NCI-H128 (cell line): Measurements from ENCODE around the gene LIMS2.

Source experiments
- DNase-seq: peaks from one replicate; lab custom pipeline; 2025; ENCODE audit not compliant: unreplicated experiment; lab: John Stamatoyannopoulos, UW

The LIMS2 gene, protein sequence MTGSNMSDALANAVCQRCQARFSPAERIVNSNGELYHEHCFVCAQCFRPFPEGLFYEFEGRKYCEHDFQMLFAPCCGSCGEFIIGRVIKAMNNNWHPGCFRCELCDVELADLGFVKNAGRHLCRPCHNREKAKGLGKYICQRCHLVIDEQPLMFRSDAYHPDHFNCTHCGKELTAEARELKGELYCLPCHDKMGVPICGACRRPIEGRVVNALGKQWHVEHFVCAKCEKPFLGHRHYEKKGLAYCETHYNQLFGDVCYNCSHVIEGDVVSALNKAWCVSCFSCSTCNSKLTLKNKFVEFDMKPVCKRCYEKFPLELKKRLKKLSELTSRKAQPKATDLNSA

DNA sequence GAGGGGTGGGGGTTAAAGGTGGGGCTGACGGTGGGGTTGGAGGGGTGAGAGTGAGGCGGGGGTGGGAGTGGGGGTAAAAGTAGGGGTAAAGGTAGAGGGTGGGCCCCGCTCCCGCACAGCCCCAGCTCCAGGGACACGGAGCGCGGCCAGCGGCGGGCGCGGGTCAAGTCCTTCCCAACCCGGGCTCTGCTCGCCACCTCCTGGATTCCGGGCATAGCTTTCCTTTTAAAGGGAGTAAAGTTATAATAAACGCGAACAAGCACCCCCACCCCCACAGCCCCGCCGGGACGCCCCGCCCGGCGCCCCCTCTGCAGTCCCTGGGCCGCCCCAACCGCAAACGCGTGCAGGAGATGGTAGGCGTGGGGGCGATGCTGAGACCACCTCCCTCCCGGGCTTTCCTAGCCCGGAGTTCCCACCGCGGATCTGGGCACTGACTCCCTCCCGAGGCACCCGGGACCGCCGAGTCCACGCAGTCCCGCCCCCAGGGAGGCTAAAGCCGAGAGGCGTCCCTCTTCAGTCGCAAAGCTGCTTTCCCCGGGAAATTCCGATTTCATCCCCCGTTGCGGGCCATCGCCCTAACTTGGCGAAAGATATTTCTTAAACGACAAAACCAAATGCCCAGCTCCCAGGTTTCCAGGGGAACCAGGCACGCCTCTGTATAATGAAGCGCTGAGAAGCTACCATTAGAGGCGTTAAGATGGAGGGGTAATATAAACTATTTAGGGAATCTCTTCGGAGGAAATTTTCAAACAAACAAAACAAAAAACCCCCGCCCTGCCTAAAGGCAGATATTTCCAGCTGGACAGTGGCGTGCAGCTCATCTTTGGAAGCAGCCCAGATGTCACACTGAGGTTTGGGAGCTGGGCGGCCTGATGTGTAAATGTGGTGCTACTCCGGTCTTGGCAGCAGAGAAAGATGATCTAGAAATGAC is at the start of gene LIMS2:
TSS of gene LIMS2 (minus strand) at position 200 of the 931 bp plus-strand sequence. CDS start 506 bp downstream, outside the sequence.
- no peak for DNase-seq

DNA sequence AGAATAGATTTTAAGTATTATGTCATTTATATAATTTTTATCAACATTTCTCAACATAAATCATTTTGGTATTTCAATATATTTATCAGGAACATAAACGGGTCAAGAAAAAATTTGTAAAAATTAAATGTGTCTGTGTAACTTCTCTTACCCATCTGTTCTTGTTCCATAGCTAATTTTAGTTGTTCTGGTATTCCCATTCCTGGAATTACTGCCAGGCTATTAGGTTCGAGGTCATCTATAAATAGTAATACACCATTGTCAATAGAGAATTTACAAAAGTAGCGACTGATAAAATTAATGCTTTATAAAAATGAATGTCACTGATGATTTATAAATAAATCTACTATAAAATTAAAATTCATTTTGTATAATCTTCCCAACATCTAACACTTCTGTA is 47.5 kb upstream of the LIMS2 start:
- no peak for DNase-seq

DNA sequence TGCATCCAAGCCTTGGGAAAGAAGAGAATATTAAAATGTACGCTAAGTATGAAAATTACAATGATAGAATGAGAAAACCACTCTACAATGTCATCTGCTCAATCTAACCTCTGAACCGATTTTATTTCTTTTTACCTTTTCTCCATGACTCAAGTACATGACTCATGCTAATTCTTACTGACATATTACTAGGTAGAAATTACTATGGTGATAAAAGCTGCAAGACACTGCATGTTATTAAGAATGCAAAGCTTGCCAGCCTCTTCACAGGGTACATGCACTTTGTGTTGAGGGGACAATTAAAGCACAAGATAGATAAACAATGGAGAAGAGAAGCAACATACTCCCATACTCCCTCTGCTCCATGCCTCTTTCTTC is 46.6 kb upstream of the LIMS2 start:
- DNase-seq, result no peak

DNA sequence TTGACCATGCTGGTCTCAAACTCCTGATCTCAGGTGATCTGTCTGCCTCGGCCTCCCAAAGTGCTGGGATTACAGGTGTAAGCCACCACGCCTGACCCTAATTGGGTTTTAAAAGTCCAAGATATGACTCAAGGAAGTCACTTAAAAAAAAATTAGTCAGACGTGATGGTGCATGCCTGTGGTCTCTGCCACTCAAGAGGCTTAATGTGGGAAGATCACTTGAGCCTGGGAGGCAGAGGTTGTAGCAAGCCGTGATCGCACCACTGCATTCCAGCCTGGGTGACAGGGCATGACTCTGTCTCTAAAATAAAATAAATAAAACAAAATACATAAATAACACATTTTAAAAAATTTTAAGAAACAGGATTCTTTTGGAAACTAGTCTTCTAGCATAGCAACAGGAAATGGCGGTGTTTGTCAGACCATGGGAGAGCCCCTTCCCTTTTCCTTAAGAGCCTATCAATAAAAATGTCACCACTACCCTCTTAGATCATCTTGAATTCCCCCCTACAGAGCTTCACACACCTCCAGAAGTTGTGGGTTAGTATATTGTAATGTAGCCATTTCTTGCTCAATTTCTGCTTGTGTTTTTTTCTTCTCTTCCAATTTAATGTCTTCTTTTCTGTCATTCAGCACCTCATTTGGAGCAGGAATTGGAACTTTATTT is 46.1 kb upstream of the LIMS2 start:
- DNase-seq, result no peak

DNA sequence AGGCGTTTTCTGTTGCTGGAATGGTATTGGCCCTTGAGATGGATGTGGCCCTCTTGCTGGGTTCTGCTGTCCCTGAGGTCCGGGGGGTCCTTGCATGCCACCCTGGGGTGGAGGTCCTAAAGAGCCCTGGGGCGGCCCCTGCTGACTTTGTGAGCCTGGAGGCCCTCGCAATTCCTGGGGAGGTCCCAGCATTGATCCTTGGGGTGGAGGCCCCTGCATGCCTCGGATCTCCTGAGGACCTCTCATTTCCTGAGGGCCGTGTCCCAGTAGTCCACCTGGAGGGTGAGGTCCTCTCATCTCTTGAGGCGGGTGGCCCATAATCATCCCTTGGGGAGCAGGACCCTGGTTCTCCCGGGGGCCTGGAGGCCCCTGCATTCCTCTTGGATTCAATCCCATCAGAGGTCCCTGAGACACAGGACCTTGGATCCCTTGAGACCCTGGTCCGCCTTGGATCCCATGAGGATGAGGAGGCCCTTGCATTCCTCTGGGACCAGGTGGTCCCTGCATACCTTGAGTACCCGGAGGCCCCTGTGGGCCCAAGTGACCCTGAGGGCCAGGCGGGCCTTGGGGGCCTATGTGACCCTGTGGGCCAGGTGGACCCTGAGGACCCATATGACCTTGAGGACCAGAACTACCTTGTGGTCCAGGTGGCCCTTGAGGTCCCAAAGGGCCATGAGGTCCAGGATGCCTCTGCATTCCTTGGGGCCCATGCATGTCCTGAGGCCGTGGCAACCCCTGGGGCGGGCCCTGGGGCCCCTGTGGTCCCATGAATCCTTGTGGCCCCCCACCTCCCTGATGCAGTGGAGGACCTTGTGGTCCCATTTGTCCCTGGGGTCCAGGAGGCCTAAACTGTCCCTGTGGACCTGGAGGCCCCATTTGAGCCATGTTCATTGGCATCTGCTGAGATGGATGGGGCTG is 44.2 kb upstream of the LIMS2 start:
- DNase-seq, result no peak

DNA sequence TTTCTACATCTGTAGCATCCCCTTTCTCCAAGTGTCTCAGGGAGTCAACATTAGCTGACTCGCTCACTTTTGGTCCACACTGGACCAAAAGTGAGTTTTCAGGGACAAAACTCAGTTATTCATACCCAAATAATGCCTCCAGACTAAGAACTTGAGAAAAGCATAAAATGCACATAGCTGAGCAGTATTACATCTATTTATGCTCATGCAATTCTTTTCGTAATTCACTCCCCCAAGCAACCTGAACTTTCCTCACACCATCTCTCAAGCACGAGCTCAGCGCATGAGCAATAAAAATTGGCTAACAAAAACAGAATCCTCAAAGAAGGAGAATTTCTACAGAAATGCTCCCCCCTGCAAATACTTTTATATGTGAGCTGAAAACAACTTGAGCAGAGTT is 42.9 kb upstream of the LIMS2 start:
- no peak for DNase-seq

DNA sequence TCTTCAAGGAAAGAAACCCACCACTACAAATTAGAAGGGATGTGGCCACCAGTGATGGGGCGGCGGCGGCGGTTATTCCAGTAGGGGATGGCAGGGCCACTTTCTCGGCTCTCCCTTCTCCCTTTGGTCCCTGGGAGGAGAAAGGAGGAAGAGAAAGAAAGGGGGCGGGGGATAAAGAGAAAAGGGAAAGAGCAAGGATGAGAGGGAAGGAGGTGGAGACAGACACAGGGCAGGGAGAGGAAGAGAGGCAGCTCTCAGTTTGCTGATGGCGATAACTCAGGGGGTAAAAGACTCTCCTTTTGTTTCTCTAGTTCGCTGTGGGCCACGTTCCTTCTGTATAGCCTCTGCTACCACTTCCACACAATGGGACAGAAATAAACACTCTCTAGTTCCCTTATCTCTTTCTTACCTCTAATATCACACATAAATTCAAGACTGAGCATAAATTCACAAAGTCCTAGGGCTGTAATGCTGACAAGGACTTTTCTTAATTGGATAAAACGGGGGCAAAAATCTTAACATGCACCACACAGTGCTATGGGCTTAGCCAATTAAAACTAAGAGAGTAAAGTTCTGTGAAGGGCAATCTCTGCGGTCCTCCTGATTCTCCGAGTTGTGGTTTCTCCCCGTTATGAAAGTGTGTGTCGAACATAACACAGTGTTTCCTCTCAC is 40.6 kb upstream of the LIMS2 start:
- DNase-seq, result no peak

DNA sequence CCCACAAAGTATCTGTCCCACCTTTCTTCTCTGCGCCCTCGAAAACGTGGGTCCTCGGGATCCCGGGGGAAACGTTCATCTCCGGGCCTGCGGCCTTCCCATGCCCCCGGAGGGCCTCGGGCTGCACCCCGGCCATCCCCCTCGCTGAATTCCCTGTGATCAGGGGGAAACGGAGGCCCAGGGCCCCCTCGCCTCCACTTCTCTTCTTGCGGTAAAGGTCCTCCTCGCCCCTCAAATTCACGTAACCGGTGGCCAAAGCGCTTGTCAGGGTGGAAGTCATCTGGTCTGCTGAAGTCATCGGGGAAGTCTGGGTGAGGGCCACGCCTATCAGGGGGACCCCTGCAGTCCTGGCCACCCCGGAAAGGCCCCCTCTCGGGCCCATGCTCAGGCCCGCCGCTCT is 38.2 kb upstream of the LIMS2 start:
- DNase-seq, result no peak

DNA sequence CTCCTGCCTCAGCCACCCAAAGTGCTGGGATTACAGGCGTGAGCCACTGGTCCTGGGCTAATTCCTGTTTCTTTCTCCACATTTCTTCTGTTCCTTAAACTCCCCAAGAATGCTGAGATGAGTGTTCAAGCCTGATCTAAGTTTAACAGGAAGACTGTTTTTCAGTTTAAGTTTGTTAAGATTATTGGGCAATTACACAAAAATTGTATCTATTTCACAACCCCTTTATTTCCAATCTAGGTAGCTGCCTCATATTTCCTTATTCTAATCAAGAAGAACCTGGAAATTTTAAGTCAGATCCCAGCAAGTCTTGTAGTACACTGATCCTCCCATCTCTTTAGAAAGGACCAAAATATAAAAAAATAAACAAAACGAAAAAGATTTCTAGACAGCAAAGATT is 37.7 kb upstream of the LIMS2 start:
- DNase-seq, result no peak

DNA sequence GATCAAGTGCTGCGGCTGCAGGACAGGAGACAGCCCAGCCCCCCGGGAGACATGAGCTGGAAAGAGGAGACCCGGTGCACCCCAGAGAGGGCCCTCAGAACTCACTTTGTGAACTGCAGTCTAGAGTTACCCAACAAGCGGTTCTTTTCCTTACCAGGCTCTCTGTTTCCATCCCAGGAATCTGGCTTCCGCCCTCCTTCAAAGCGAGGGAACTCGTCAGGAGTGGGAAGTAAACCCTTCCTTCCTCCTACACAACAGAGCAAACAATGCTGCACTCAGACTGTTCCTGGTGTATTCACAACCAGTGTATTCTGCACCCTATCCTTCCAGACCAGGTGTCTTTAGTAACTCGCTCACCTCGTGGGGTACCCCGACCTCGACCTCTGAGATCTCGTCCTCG is 34.0 kb upstream of the LIMS2 start:
- no peak for DNase-seq

DNA sequence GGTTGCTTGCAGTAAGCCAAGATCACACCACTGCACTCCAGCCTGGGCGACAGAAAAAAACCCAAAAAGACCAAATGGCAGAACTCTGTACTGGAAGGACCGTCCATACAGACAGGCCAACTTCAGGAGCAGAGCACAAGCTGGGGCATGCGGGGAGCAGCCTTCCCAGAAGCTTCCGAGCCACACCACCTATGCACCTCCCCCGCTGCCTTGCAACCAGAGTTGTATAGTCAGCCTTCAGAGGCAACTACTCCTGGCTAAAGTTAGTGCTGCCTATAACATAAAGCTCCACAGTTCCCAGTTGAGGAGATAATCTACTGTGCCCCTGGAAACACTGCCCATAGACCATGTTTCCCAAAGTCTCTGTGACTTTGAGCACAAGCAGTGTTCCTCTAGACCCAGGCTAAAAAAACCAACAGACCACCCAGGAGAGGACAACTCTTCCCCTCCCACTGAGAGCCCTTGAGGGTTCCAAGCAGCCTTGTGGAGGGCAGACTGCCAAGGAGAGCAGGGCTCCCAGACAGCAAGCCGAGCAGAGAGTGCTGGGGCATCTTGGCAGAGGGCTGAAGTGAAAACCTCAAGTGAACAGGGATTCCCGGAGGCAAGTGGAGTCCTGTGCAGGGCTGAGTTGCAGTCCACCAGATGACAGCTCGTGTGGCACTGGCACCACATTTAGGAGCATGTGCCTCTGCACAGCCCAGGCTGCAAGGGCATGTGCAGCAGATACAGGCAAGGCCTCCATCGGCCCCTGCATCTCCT is 32.7 kb upstream of the LIMS2 start:
- no peak for DNase-seq

DNA sequence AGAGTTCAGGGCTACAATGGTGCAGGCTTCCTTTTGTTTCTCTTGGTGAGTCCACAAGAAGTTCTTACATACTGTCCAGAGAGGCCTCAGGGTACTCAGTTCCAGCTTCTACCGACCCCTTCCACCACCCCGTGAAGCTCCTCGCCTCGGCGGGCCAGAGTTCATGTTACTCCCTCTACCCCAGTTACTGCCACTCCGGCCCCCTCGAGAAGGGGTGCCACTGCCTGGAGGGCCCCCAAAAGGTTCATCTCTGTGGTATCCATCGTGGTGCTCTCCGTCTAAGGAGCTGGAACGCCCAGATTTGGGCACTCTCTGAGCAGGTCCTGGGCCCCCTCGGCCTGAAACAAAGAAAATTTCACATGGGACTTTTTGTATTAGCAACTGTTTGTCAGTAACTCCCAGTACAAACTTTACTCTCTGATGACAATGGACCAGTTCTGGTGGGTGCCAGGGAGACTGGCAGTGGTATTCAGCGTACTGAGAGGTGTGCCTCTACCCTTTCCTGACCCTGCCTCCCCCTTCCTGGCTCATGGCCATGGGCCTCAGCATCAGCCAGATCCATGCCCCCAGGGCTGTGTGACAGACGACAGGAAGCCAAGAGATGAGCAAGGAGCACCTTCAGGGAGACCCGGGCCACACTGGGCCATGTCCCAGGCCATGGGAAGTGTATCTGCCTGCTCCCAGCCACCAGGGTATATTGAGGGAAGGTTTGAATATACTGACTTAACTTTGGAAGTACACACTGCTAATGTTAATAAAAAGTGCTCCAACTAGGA is 31.1 kb upstream of the LIMS2 start:
- DNase-seq, result no peak

DNA sequence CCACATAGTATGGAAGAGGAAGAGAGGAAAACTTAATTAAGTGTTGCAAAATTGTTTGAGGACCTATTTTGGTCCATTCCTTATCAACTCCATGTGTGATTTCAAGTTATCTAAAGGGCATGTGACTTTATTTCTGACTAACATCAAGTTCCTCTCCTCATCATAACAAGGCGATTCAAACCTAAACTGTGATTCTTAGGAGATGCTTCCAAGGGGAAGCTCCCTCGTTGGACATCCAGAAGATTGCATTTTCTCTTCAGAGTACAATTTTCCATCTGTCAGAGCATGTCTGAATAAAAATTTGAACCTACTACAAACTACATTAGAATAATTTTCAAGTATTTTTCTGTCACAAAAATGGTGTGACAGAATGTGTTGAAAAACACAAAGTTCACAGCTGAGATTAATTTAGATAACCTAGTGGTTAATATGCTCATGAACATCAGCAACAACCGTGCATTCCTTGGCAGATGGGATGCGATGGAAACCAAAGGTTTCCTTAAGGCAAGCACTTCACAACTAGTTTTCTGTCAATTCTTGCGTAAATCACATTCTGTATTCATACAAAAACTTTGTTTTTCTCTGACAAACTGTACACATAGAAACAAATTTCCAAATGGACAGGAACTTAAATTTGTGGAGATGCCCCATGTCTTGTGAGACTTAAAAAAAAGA is 30.2 kb upstream of the LIMS2 start:
- no peak for DNase-seq

DNA sequence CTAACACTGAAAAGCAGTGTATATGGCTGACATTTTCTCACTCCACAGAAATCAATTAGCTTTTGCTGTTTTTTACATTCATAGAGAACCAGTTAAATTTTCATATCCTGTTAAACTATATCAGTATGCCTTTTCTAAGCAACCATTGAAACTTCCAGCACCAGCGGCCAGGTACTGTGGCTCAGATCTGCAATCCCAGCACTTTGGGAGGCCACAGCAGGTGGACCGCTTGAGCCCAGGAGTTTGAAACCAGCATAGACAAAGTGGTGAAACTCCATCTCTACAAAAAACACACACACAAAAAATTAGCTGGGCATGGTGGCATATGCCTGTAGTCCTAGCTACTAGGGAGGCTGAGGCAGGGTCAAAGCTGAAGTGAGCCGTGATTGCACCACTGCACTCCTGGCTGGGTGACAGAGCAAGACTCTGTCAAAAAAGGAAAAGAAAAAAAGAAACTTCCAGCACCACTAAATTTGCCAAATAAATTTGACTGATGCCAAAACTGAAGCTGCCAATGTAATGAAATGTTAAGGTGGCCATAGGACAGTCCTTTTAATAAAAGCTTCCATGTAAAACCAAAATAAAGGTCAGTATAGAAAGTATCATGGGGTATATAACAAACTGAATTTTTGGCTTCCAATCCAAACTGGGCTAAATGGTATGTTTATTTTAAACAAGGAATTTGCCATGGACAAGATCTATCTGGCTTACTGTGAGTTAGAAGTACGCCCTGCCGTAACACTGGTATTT is 29.5 kb upstream of the LIMS2 start:
- DNase-seq, result no peak

DNA sequence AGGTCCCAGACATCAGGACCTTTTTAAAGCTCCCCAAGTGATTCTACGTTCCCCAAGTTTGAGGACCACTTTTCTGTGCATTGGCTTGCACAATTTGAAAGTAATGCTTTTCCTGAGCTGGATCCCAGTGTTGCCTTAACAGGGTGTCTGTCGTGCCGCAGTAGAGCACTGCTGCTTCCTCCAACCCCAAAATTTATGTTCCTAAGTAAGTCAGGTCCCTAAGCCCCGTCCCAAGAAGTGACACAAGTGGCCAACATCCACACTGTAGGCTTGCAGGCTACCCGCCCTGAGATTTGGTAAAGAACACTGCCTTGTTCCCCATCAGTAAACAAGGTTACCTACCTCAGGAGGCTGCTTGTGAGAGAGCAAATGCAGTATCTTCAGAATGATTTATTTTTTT is 28.0 kb upstream of the LIMS2 start:
- DNase-seq, result no peak

DNA sequence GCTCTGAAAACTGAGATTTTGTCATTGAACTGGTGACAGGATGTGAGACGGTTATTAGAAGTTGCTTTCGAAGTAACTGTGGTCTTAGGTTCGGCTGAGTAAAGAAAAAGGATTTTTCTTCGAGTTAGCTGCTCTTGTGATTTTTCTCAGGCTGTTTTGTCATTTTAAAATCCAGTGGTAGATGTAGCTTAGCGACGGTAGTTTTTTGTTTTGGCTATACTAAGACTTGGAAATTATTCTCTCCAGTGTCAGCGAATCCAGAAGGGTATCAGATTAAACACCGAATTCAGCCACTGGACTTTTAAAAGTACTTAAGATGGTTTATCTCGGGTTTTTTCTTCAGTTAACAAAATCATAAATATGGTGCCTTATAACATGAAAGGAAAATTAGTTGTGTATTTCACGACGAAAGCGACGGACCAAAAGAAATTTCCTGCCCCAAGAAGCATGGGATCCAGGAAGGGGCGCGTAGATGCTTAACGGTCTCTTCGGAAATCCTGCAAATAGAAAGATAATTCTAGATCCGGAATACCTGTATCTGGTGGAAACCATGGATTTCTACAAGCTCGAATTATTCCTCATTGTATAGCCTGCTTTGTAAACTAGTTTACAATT is 27.2 kb upstream of the LIMS2 start:
- DNase-seq, result no peak
